OCI-LY7 (cell line): ENCODE data around the gene CLUH. TPM values are rescaled to one million over a fixed set of nuclear protein-coding genes. Genes with fewer than 3 reads are reported as not detected.

ENCODE experiments used
- BruUV-seq: library from RNA; stranded (reverse); fragments of 400-500 nt; replicated peaks from 2 replicates; lab custom pipeline; 2021; lab: Mats Ljungman, UMichigan
- CTCF ChIA-PET: fragments of 300-600 bp; sonication (Branson Sonifier 250); formaldehyde crosslinking; loops from one replicate; lab custom pipeline; 2022; ENCODE audit warnings: antibody characterized with exemption; ENCODE audit not compliant: unreplicated experiment; lab: Charles Lee
- POLR2A ChIA-PET: fragments of 300-600 bp; sonication (Branson Sonifier 250); formaldehyde crosslinking; loops from one replicate; lab custom pipeline; 2022; ENCODE audit warnings: antibody characterized with exemption; lab: Charles Lee
- DNase-seq: peaks from one replicate; pipeline ENCODE4 v3.0.0-alpha.2; 2015; ENCODE audit warnings: low spot score
- H2AFZ ChIP-seq: fragments of 200-600 bp; sonication (generic), shearing (Covaris generic); 2 replicates; pipeline ENCODE4 v1.6.1; 2014; ENCODE audit warnings: mild to moderate bottlenecking, antibody characterized with exemption, low read length, moderate library complexity
- H3K27ac ChIP-seq: fragments of 200-600 bp; sonication (generic); 2 replicates; pipeline ENCODE4 v1.5.1; 2014; ENCODE audit warnings: mixed run types, low read depth, mild to moderate bottlenecking, moderate library complexity, low read length, inconsistent platforms; ENCODE audit not compliant: poor library complexity, severe bottlenecking
- H3K36me3 ChIP-seq: fragments of 200-600 bp; sonication (generic); 2 replicates; pipeline ENCODE4 v1.6.1; 2014; ENCODE audit warnings: mild to moderate bottlenecking, antibody characterized with exemption, low read length, moderate library complexity, mixed read lengths; ENCODE audit not compliant: insufficient read depth
- H3K4me1 ChIP-seq: fragments of 200-600 bp; sonication (generic); 2 replicates; pipeline ENCODE4 v1.5.1; 2014; ENCODE audit warnings: mild to moderate bottlenecking, low read length; ENCODE audit not compliant: insufficient read depth, poor library complexity, severe bottlenecking
- H3K4me2 ChIP-seq: fragments of 200-600 bp; sonication (generic); 2 replicates; pipeline ENCODE4 v1.6.1; 2014; ENCODE audit warnings: mild to moderate bottlenecking, low read length
- H3K4me3 ChIP-seq: fragments of 200-600 bp; sonication (generic); 2 replicates; pipeline ENCODE4 v1.5.1; 2014; ENCODE audit warnings: mild to moderate bottlenecking, low read depth, low read length; ENCODE audit not compliant: poor library complexity, severe bottlenecking
- H3K79me2 ChIP-seq: fragments of 200-600 bp; sonication (generic); 2 replicates; pipeline ENCODE4 v1.6.1; 2016; ENCODE audit warnings: low read depth, mild to moderate bottlenecking, low read length, moderate library complexity, mixed read lengths; ENCODE audit not compliant: insufficient read depth
- H3K9me2 ChIP-seq: fragments of 200-600 bp; sonication (generic); 2 replicates; pipeline ENCODE4 v1.6.1; 2016; ENCODE audit warnings: mild to moderate bottlenecking, low read length, mixed read lengths; ENCODE audit not compliant: insufficient read depth
- H3K9me3 ChIP-seq: fragments of 200-600 bp; sonication (generic); 2 replicates; pipeline ENCODE4 v1.6.1; 2014; ENCODE audit warnings: mild to moderate bottlenecking, mixed run types, low read length, mixed read lengths
- H4K20me1 ChIP-seq: fragments of 200-600 bp; sonication (generic); 2 replicates; pipeline ENCODE4 v1.6.1; 2014; ENCODE audit warnings: mild to moderate bottlenecking, antibody characterized with exemption, low read length, moderate library complexity, mixed read lengths; ENCODE audit not compliant: insufficient read depth
- EZH2phosphoT487 ChIP-seq: fragments of 200-600 bp; sonication (generic); IDR thresholded peaks from 2 replicates; pipeline ENCODE4 v1.6.1; 2018; ENCODE audit warnings: low read depth, borderline replicate concordance, mild to moderate bottlenecking, mixed run types, antibody characterized with exemption, low read length, moderate library complexity, mixed read lengths
- intact Hi-C: fragments of 100-400 bp; cut with micrococcal nuclease; formaldehyde crosslinking; loops from one replicate; pipeline ENCODE4 v1.10.0; 2022; ENCODE audit not compliant: unreplicated experiment
- total RNA-seq, 2 experiments: library from RNA; depleted of rRNA in 1 of 2; stranded (reverse); fragments of >200 nt in 1 of 2; shearing (Covaris generic) in 1 of 2; gene quantifications; 2 replicates each; pipeline ENCODE4 v1.2.3, GENCODE V29; 2014 to 2022
- TF ChIP-seq, protein P1 (sequence below): fragments of 200-600 bp; sonication (generic); conservative IDR thresholded peaks from 2 replicates; pipeline ENCODE4 v1.5.1; 2014; ENCODE audit warnings: mild to moderate bottlenecking, antibody characterized with exemption, low read length, moderate library complexity, mixed read lengths

CLUH gene
- total RNA-seq, 2 experiments from 2014 or later = 96.3 to 132 TPM

DNA sequence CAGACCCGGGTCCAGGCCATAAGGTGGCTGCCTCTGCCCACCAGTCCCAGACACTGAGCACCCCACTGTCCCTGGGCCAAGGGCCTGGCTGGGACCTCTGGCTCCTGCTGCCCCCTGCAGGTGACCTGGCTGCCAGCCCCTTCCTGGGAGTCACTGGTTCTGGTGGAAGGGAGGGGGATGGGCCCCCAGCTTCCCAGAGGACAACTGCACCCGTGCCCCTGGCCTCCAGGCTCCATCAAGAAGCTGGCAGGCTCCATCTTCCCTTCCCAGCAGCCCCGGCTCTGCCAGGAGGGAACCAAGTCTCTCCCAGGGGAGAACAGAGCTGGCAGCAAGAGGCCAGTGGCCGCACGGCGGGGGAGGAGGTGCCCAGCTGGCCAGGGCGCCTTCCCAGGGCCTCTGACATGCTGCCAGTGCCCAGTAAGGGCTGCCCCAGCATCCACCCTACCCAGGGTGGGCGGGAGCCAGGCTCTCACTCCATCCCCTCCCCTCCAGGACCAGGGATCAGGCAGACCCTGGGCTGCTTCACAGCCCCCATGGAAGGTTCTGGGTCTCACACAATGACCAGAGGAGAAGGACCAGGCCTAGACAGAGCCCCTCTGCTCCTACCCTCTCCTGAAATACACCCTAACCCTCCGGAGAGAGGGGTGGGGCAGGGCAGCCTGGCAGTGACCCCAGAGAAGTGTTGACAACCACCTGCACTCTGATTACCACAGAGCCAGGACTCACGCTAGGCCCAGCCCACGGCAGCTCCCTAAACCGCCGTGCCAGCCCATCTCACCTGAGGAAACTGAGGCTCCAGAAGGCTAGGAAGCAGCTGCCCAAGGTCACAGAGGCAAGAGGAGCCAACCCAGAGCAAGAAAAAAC lies 3.6 kb downstream of the CLUH start:
- DNase-seq = peak; percentile 34
- H4K20me1 ChIP-seq = peaks cover 9% of the 10 kb centered on the region
- BruUV-seq = no TSS peak
- peak overlapping the region; percentile 100 for H3K4me2 ChIP-seq
- POLR2A ChIA-PET = no interaction called here
- H3K4me1 ChIP-seq = peaks cover 30% of the 10 kb centered on the region
- intact Hi-C loops = no loop called here
- peaks cover 77% of the 10 kb centered on the region for H3K79me2 ChIP-seq
- no peaks in the 10 kb centered on the region for H3K9me2 ChIP-seq
- H3K9me3 ChIP-seq = no peaks in the 10 kb centered on the region
- TF ChIP-seq, protein P1, sequence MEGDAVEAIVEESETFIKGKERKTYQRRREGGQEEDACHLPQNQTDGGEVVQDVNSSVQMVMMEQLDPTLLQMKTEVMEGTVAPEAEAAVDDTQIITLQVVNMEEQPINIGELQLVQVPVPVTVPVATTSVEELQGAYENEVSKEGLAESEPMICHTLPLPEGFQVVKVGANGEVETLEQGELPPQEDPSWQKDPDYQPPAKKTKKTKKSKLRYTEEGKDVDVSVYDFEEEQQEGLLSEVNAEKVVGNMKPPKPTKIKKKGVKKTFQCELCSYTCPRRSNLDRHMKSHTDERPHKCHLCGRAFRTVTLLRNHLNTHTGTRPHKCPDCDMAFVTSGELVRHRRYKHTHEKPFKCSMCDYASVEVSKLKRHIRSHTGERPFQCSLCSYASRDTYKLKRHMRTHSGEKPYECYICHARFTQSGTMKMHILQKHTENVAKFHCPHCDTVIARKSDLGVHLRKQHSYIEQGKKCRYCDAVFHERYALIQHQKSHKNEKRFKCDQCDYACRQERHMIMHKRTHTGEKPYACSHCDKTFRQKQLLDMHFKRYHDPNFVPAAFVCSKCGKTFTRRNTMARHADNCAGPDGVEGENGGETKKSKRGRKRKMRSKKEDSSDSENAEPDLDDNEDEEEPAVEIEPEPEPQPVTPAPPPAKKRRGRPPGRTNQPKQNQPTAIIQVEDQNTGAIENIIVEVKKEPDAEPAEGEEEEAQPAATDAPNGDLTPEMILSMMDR = peak; percentile 67
- no peak for TF ChIP-seq EZH2phosphoT487
- H3K36me3 ChIP-seq = peaks cover 61% of the 10 kb centered on the region
- no peak overlapping the region for H2AFZ ChIP-seq
- no peak overlapping the region for H3K27ac ChIP-seq
- H3K4me3 ChIP-seq = peak overlapping the region; percentile 17
- CTCF ChIA-PET = no interaction called here

DNA sequence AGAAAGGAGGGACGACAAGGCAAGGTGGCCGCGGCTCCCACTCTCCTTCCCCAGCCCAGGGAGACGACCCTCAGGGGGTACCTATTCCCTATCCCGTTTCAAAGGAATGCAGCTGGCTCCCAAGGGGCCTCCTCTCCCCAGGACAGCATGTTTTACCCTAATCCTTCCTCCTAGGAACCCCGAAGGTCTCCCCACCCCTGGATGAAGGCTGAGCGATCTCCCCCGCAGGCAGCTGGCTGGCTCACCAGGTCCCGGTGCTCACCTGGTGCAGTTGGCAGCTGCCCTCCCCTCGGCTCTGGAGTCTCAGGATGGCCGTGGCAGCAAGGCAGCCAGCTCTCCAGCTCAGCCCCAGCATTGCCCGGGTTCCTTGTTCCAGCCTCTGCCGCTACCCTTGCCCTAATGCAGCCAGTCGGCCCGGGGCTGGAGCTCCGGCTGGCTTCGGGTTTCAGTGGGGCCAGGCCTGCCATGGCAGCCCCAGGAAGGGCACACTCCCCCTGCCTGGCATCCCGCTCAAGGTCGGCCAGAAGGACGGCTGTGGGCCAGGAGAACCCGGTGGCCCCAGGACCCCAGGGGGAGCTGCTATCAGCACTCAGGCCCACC lies 4.6 kb downstream of the CLUH start:
- ChIA-PET CTCF (no interaction called here), POLR2A (interaction anchor here (0.5 kb wide), 1 partner anchor 61 kb away, joined by 6 read pairs; no protein-coding TSS in a partner anchor)
- Histone ChIP-seq H3K79me2 (peaks cover 68% of the 10 kb centered on the region), H3K4me2 (no peak overlapping the region), H3K9me3 (no peaks in the 10 kb centered on the region), H3K4me3 (no peak overlapping the region), H3K36me3 (peaks cover 70% of the 10 kb centered on the region), H2AFZ (no peak overlapping the region), H3K27ac (no peak overlapping the region), H4K20me1 (peaks cover 9% of the 10 kb centered on the region), H3K9me2 (no peaks in the 10 kb centered on the region), H3K4me1 (peaks cover 24% of the 10 kb centered on the region)
- intact Hi-C loops = no loop called here
- DNase-seq = no peak
- BruUV-seq = no TSS peak
- TF ChIP-seq, protein P1 = no peak
